H1 (cell line): ENCODE data around the gene FASLG.

Source experiments
- CHD2 ChIP-seq: IDR thresholded peaks from 2 replicates; pipeline ENCODE4 v1.6.1; 2012; ENCODE audit warnings: low read length, improper control_type of control experiment
- CTCF ChIP-seq, 3 experiments: IDR thresholded peaks; 1 replicate in 2 of 3; 2 replicates in 1 of 3; pipeline versions ENCODE4 v1.5.1 to v1.6.1; 2011; ENCODE audit warnings: low read length in 3 of 3, mild to moderate bottlenecking in 3 of 3, inconsistent platforms in 2 of 3, low read depth in 1 of 3, moderate library complexity in 1 of 3; ENCODE audit not compliant: insufficient read depth in 1 of 3; ENCODE audit errors: control extremely low read depth in 1 of 3
- EZH2 ChIP-seq: fragments of 200-600 bp; sonication (generic); IDR thresholded peaks from 2 replicates; pipeline ENCODE4 v1.7.1; 2012; ENCODE audit warnings: low read depth, mild to moderate bottlenecking, moderate library complexity, low read length, inconsistent platforms; ENCODE audit not compliant: severe bottlenecking
- GTF2F1 ChIP-seq: IDR thresholded peaks from 2 replicates; pipeline ENCODE4 v1.6.1; 2012; ENCODE audit warnings: low read depth, low read length, improper control_type of control experiment, borderline replicate concordance
- POLR2A ChIP-seq, 2 experiments: IDR thresholded peaks; 1 replicate in 1 of 2; 2 replicates in 1 of 2; pipeline ENCODE4 v1.6.1; 2011; ENCODE audit warnings: low read depth in 2 of 2, low read length in 2 of 2, mild to moderate bottlenecking in 2 of 2; ENCODE audit errors: control extremely low read depth in 1 of 2
- POLR2AphosphoS5 ChIP-seq: IDR thresholded peaks from 2 replicates; pipeline ENCODE4 v1.6.1; 2011; ENCODE audit warnings: low read depth, low read length
- SIN3A ChIP-seq, 2 experiments: IDR thresholded peaks in 1 of 2; conservative IDR thresholded peaks in 1 of 2; 2 replicates each; pipeline ENCODE4 v1.6.1; 2011 to 2012; ENCODE audit warnings: low read length in 2 of 2, improper control_type of control experiment in 1 of 2, low read depth in 1 of 2, mild to moderate bottlenecking in 1 of 2
- SUZ12 ChIP-seq: fragments of 200-600 bp; sonication (generic); IDR thresholded peaks from 2 replicates; pipeline ENCODE4 v1.6.1; 2012; ENCODE audit warnings: mild to moderate bottlenecking, inconsistent platforms, low read length, moderate library complexity, mixed read lengths
- TF ChIP-seq, protein P1 (sequence below): IDR thresholded peaks from 2 replicates; pipeline ENCODE4 v1.6.1; 2012; ENCODE audit warnings: low read length, inconsistent platforms
- TF ChIP-seq, protein P2 (sequence below): IDR thresholded peaks from 2 replicates; pipeline ENCODE4 v1.6.1; 2011; ENCODE audit warnings: low read length, improper control_type of control experiment

DNA sequence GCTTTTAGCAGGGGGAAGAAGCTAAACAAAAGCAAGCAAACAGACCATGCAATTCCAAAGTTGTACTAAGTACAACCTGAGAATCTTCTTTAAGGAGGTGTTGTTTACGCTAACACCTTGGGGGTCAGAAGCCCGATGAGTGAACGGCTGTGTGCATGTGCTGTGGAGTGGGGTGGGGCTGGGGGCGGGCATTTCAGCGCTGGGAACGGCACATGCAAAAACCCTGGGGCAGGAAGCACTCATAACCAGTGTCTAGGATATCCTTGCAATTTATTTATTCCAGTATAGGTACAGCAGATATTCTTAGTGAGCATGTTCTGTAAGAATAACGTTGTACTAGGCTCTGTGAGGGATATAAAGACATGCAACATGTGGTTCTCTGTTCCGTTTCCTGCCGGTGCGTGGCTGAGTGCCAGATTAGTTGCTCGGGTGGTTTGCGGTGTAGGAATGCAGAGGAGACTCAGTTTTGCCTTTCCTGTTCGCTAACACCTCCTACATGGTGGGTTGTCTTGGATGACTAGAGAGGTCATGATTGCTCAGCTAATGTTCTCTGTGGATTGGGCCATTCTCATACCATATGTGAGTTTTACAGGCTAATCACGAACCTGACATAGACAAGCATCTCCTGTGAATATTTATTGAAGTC is 3.7 kb downstream of the FASLG start:
- TF ChIP-seq CTCF (IDR thresholded peaks at IDR 0.05; ENCODE audit: control extremely low read depth in 1 of 3, insufficient read depth in 1 of 3, low read depth in 1 of 3, low read length in 3 of 3) (no peak), EZH2 (no peak), SIN3A (conservative IDR thresholded peaks at IDR 0.05 in 1 of 2, IDR thresholded peaks at IDR 0.05 in 1 of 2; ENCODE audit: low read depth in 1 of 2, low read length in 2 of 2) (no peak), POLR2A (IDR thresholded peaks at IDR 0.05; ENCODE audit: control extremely low read depth in 1 of 2, low read depth in 2 of 2, low read length in 2 of 2) (no peak), CHD2 (no peak), SUZ12 (no peak), POLR2AphosphoS5 (no peak), GTF2F1 (no peak)
- TF ChIP-seq, protein P1, sequence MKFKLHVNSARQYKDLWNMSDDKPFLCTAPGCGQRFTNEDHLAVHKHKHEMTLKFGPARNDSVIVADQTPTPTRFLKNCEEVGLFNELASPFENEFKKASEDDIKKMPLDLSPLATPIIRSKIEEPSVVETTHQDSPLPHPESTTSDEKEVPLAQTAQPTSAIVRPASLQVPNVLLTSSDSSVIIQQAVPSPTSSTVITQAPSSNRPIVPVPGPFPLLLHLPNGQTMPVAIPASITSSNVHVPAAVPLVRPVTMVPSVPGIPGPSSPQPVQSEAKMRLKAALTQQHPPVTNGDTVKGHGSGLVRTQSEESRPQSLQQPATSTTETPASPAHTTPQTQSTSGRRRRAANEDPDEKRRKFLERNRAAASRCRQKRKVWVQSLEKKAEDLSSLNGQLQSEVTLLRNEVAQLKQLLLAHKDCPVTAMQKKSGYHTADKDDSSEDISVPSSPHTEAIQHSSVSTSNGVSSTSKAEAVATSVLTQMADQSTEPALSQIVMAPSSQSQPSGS, result no peak
- TF ChIP-seq, protein P2, sequence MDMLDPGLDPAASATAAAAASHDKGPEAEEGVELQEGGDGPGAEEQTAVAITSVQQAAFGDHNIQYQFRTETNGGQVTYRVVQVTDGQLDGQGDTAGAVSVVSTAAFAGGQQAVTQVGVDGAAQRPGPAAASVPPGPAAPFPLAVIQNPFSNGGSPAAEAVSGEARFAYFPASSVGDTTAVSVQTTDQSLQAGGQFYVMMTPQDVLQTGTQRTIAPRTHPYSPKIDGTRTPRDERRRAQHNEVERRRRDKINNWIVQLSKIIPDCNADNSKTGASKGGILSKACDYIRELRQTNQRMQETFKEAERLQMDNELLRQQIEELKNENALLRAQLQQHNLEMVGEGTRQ, result no peak
